LNCaP clone FGC (cell line): ENCODE data around the gene ZMYM4.
"Not testable (repeated sequence)": the region's sequence is repeated elsewhere in the genome, so short reads cannot be mapped to it uniquely, and the experiment has no call there.

Experiments
- DNase-seq: peaks from one replicate; pipeline ENCODE4 v3.0.0-alpha.2; 2011; ENCODE audit warnings: low read depth
- H3K4me3 ChIP-seq: 2 replicates; pipeline ENCODE4 v1.5.1; 2011; ENCODE audit warnings: mild to moderate bottlenecking, low read depth, low read length, control low read depth
- TF ChIP-seq, protein P1 (sequence below): IDR thresholded peaks from 2 replicates; pipeline ENCODE4 v1.5.1; 2012; ENCODE audit warnings: mild to moderate bottlenecking; ENCODE audit not compliant: control insufficient read depth, insufficient read depth; ENCODE audit errors: extremely low read depth

ZMYM4 gene

DNA sequence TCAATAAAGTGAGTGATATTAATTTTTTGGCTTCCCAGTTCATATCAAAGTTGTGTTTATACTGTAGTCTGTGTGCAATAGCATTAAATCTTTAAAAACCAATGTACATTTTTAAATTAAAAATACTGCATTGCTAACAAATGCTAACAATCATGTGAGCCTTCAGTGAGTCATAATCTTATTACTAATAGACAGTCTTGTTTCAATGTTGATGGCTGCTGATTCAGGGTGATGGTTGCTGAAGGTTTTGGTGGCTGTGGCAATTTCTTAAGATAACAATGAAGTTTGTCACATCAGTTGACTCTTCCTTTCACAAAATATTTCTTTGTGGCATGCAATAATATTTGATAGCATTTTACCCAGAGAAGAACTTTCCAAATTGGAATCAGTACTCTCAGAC is 109.0 kb downstream of the ZMYM4 start:
- TF ChIP-seq, protein P1, sequence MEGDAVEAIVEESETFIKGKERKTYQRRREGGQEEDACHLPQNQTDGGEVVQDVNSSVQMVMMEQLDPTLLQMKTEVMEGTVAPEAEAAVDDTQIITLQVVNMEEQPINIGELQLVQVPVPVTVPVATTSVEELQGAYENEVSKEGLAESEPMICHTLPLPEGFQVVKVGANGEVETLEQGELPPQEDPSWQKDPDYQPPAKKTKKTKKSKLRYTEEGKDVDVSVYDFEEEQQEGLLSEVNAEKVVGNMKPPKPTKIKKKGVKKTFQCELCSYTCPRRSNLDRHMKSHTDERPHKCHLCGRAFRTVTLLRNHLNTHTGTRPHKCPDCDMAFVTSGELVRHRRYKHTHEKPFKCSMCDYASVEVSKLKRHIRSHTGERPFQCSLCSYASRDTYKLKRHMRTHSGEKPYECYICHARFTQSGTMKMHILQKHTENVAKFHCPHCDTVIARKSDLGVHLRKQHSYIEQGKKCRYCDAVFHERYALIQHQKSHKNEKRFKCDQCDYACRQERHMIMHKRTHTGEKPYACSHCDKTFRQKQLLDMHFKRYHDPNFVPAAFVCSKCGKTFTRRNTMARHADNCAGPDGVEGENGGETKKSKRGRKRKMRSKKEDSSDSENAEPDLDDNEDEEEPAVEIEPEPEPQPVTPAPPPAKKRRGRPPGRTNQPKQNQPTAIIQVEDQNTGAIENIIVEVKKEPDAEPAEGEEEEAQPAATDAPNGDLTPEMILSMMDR = no peak
- H3K4me3 ChIP-seq = no peak overlapping the region
- DNase-seq = no peak

DNA sequence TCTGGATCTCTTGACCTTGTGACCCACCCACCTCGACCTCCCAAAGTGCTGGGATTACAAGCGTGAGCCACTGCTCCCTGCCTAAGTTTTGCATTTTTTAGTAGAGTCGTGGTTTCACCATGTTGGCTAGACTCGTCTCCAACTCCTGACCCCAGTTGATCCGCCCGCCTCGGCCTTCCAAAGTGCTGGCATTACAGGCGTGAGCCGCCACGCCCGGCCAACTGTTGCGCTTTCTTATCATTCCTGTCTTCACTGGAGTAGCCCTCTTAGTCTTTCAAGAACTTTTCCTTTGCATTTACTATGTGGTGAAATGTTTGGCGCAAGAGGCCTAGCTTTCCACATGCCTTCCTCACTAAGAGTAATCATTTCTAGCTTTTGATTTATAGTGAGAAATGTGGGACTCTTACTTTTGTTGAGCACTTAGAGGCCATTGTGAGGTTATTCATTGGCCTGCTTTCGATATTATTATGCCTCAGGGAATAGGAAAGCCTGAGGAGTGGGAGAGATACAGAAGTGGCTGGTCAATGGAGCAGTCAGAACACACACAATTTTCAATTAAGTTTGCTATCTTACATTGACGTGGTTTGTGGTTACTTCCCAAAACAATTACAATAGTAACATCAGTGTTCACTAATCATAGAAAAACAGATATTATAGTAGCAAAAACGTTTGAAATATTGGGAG is 111.0 kb downstream of the ZMYM4 start:
- TF ChIP-seq, protein P1 = no peak
- no peak for DNase-seq
- no peak overlapping the region for H3K4me3 ChIP-seq

GRCh38 chr1:35380111-35380510 is 111.6 kb downstream of the ZMYM4 start:
- H3K4me3 ChIP-seq, DNase-seq: not testable (repeated sequence)

GRCh38 chr1:35382107-35382506 is 113.6 kb downstream of the ZMYM4 start:
- H3K4me3 ChIP-seq = no peak overlapping the region
- TF ChIP-seq, protein P1 = no peak
- no peak for DNase-seq

DNA sequence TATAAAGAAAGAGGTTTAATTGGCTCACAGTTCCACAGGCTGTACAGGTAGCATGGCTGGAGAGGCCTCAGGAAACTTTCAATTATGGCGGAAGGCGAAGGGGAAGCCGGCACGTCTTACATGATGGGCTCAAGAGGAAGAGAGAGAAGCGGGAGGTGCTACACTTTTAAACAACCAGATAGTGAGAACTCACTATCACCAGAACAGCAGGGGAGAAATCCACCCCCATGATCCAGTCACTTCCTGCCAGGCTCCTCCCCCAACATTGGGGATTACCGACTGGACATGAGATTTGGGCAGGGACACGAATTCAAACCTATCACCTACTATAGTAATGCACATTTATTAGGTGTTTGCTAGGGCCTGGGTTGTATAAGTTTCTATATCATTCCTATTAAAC is 117.8 kb downstream of the ZMYM4 start:
- no peak for DNase-seq
- no peak overlapping the region for H3K4me3 ChIP-seq
- TF ChIP-seq, protein P1 = no peak

- no peak overlapping the region for H3K4me3 ChIP-seq
- no peak for DNase-seq
- TF ChIP-seq, protein P1 = no peak
These were observed 118.5 kb downstream of the ZMYM4 start for GRCh38 chr1:35386959-35387358.

GRCh38 chr1:35390600-35391494 is 122.3 kb downstream of the ZMYM4 start:
- no peak for DNase-seq
- H3K4me3 ChIP-seq = no peak overlapping the region
- TF ChIP-seq, protein P1 = no peak
